Activated CD4-positive, alpha-beta T cell treated with anti-CD3 and anti-CD28 coated beads, Interleukin-2, amount 10 ng/mL, durations not matched to agents 7 days and 5 days (primary cell): ENCODE results near the gene NUDC. TPM values are rescaled to one million over a fixed set of nuclear protein-coding genes. Genes with fewer than 3 reads are reported as not detected.
"Not testable (repeated sequence)": the region's sequence is repeated elsewhere in the genome, so short reads cannot be mapped to it uniquely, and the experiment has no call there.

Experiments used
- CTCF ChIA-PET: fragments of 350-600 bp; sonication (Branson Sonifier 250); formaldehyde crosslinking; loops from one replicate; lab custom pipeline; 2021; ENCODE audit warnings: antibody characterized with exemption; lab: Charles Lee
- POLR2A ChIA-PET: fragments of 350-600 bp; sonication (Branson Sonifier 250); formaldehyde crosslinking; loops from one replicate; lab custom pipeline; 2021; ENCODE audit warnings: antibody characterized with exemption; lab: Charles Lee
- DNase-seq: peaks from one replicate; pipeline ENCODE4 v3.0.0-alpha.2; 2020
- H3K27ac Mint-ChIP-seq: one replicate; pipeline ENCODE4 v1.8.0; 2021; ENCODE audit warnings: mild to moderate bottlenecking, moderate library complexity, mixed read lengths
- H3K27me3 Mint-ChIP-seq: one replicate; pipeline ENCODE4 v1.8.0; 2021; ENCODE audit warnings: mixed read lengths
- H3K36me3 Mint-ChIP-seq: one replicate; pipeline ENCODE4 v1.8.0; 2021; ENCODE audit warnings: low read depth, mixed read lengths
- H3K4me1 Mint-ChIP-seq: one replicate; pipeline ENCODE4 v1.8.0; 2021; ENCODE audit warnings: mixed read lengths
- H3K4me3 Mint-ChIP-seq: one replicate; pipeline ENCODE4 v1.8.0; 2021; ENCODE audit warnings: mild to moderate bottlenecking, moderate library complexity, mixed read lengths
- H3K9me3 Mint-ChIP-seq: one replicate; pipeline ENCODE4 v1.8.0; 2021; ENCODE audit warnings: mixed read lengths
- total RNA-seq, 2 experiments: library from RNA; stranded (reverse); gene quantifications; one replicate each; pipeline ENCODE4 v1.2.3, GENCODE V29; 2021

Gene NUDC
- total RNA-seq, result 10 to 100 TPM; 56.2 to 64.5 TPM

GRCh38 chr1:26921540-26922430, at the start of gene NUDC:
Gene NUDC (plus strand): TSS chr1:26921743. CDS start chr1:26921849, 106 bp downstream.
- no peaks in the 10 kb centered on the region for H3K27me3 Mint-ChIP-seq
- H3K9me3 Mint-ChIP-seq, result no peaks in the 10 kb centered on the region
- H3K36me3 Mint-ChIP-seq, result peaks cover 13% of the 10 kb centered on the region
- H3K4me1 Mint-ChIP-seq, result peaks cover 38% of the 10 kb centered on the region
- ChIA-PET CTCF (interaction anchor here (0.5 to 1.2 kb wide), 3 partner anchors 19 to 233 kb away, joined by 3 to 4 read pairs (median 4); partner anchors contain the start of gene SLC9A1), POLR2A (no interaction called here)
- peak within 1 kb of the TSS; percentile 93 for H3K4me3 Mint-ChIP-seq
- H3K27ac Mint-ChIP-seq, result peak within 1 kb of the TSS; percentile 93
- peak; percentile 98 for DNase-seq

GRCh38 chr1:26873097-26873496, 48.4 kb upstream of the NUDC start:
- H3K27ac Mint-ChIP-seq, result peak overlapping the region; percentile 62
- H3K9me3 Mint-ChIP-seq, H3K4me1 Mint-ChIP-seq, DNase-seq, H3K36me3 Mint-ChIP-seq, POLR2A ChIA-PET, H3K4me3 Mint-ChIP-seq, H3K27me3 Mint-ChIP-seq: not testable (repeated sequence)
- CTCF ChIA-PET, result interaction anchor here (0.6 to 1.2 kb wide), 5 partner anchors 15 to 1397 kb away, joined by 3 to 5 read pairs (median 3); no protein-coding TSS in a partner anchor

DNA sequence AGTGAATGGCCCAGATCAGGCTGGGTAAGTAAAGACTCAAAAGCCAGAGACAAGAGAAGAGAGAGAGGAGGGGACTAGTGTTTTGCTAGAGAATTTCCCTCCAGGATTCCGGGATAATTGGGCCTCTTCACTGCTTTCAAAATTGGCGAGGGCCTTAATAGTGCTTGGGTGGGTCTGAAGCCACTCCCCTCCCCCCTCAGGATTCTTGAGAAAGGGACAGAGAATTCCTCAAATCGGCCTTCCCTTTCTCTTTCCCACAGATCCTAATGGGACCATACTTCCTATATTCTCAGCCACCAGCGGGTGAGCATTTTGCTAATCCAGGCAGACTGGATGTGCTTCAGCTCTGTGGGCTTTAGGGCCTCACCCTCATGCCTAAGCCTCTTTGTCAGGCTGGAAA, 46.6 kb upstream of the NUDC start:
- H3K36me3 Mint-ChIP-seq, result peaks cover 9% of the 10 kb centered on the region
- CTCF ChIA-PET, result interaction anchor here (1.4 kb wide), 1 partner anchor 20 kb away, joined by 4 read pairs; no protein-coding TSS in a partner anchor
- H3K27me3 Mint-ChIP-seq, result no peaks in the 10 kb centered on the region
- no peaks in the 10 kb centered on the region for H3K4me1 Mint-ChIP-seq
- no peaks in the 10 kb centered on the region for H3K9me3 Mint-ChIP-seq
- no peak overlapping the region for H3K4me3 Mint-ChIP-seq
- H3K27ac Mint-ChIP-seq, result no peak overlapping the region
- no peak for DNase-seq
- POLR2A ChIA-PET, result interaction anchor here (0.8 kb wide), 1 partner anchor 15 kb away, joined by 5 read pairs; the partner anchor contains the start of gene GPN2

GRCh38 chr1:26877326-26877725, 44.2 kb upstream of the NUDC start:
- Mint-ChIP-seq H3K9me3 (no peaks in the 10 kb centered on the region), H3K27me3 (no peaks in the 10 kb centered on the region), H3K36me3 (peaks cover 16% of the 10 kb centered on the region), H3K4me1 (no peaks in the 10 kb centered on the region), H3K4me3 (no peak overlapping the region), H3K27ac (no peak overlapping the region)
- no peak for DNase-seq
- ChIA-PET CTCF (interaction anchor here (2.1 to 2.5 kb wide), 2 partner anchors 9 to 10 kb away, joined by 10 read pairs; no protein-coding TSS in a partner anchor), POLR2A (no interaction called here)

GRCh38 chr1:26879793-26880192, 41.8 kb upstream of the NUDC start:
- Mint-ChIP-seq H3K9me3 (no peaks in the 10 kb centered on the region), H3K27me3 (no peaks in the 10 kb centered on the region), H3K4me1 (peaks cover 5% of the 10 kb centered on the region), H3K36me3 (peaks cover 35% of the 10 kb centered on the region), H3K27ac (no peak overlapping the region), H3K4me3 (no peak overlapping the region)
- ChIA-PET POLR2A (interaction anchor here (0.6 kb wide), 1 partner anchor 21 kb away, joined by 3 read pairs; the partner anchor contains the start of gene GPATCH3), CTCF (no interaction called here)
- DNase-seq, result no peak

- H3K36me3 Mint-ChIP-seq, result peaks cover 45% of the 10 kb centered on the region
Measured at GRCh38 chr1:26881611-26882010, 39.9 kb upstream of the NUDC start.

GRCh38 chr1:26882696-26883463, 38.7 kb upstream of the NUDC start:
- peaks cover 9% of the 10 kb centered on the region for H3K4me1 Mint-ChIP-seq
- H3K9me3 Mint-ChIP-seq, result no peaks in the 10 kb centered on the region
- POLR2A ChIA-PET, result no interaction called here
- peaks cover 49% of the 10 kb centered on the region for H3K36me3 Mint-ChIP-seq
- H3K27me3 Mint-ChIP-seq, result no peaks in the 10 kb centered on the region
- CTCF ChIA-PET, result interaction anchor here (1.5 to 1.7 kb wide), 2 partner anchors 12 to 50 kb away, joined by 5 read pairs; no protein-coding TSS in a partner anchor
- no peak for DNase-seq
- H3K4me3 Mint-ChIP-seq, result no peak overlapping the region
- H3K27ac Mint-ChIP-seq, result no peak overlapping the region

More at GRCh38 chr1:26881611-26882010, 39.9 kb upstream of the NUDC start:
- H3K9me3 Mint-ChIP-seq, H3K4me3 Mint-ChIP-seq, DNase-seq, H3K4me1 Mint-ChIP-seq, H3K27me3 Mint-ChIP-seq, POLR2A ChIA-PET: not testable (repeated sequence)
- CTCF ChIA-PET, result interaction anchor here (1.1 to 1.9 kb wide), 6 partner anchors 9 to 92 kb away, joined by 3 to 6 read pairs (median 4); partner anchors contain the start of gene GPN2
- H3K27ac Mint-ChIP-seq, result peak overlapping the region; percentile 50

DNA sequence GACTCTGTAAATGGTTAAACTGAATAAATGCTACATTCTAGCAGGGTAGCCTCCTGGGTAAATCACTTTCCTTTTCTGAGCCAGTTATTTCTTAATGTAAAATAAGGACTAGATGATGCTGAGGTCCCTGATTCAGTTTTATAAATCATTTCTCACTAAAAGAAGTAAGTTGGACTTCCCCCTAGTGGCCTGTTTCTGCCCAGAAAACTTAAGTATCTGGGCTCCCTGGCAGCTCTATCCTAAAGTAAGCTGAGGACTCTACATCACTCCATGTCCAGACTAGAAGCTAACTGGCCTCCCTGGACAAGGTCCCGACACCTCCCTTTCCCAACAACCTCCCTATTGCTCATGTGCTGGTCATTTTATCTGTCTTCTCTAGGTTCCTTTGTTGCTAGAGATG, 34.4 kb upstream of the NUDC start:
- DNase-seq, result peak; percentile 27
- Mint-ChIP-seq H3K27me3 (no peaks in the 10 kb centered on the region), H3K27ac (no peak overlapping the region), H3K4me3 (peak overlapping the region; percentile 2), H3K9me3 (no peaks in the 10 kb centered on the region), H3K36me3 (peaks cover 61% of the 10 kb centered on the region), H3K4me1 (peaks cover 36% of the 10 kb centered on the region)
- ChIA-PET POLR2A (interaction anchor here (0.6 to 0.7 kb wide), 3 partner anchors 55 to 375 kb away, joined by 5 read pairs; no protein-coding TSS in a partner anchor), CTCF (interaction anchor here (0.6 to 2.3 kb wide), 16 partner anchors 9 to 844 kb away, joined by 3 to 10 read pairs (median 4); partner anchors contain the start of gene GPATCH3)

DNA sequence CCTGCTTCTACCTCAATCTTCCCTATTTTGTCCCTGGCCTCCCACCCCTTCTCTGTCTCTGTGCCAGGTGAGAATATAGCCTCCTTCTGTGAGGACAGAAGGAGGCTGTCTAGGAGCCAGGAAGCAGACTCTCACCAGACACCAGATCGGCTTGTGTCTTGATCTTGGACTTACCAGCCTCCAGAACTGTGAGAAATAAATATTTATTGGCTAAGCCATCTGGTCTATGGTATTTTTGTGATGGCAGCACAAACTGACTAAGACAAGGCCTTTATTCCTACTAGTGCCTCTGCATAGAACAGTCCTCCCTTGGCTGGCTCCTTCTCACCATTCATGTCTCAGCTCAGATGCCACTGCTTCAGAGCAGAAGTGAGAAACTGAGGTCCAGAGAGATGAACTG, 33.3 kb upstream of the NUDC start:
- Mint-ChIP-seq H3K27me3 (no peaks in the 10 kb centered on the region), H3K9me3 (no peaks in the 10 kb centered on the region), H3K4me3 (peak overlapping the region; percentile 94), H3K4me1 (peaks cover 31% of the 10 kb centered on the region), H3K36me3 (peaks cover 62% of the 10 kb centered on the region), H3K27ac (peak overlapping the region; percentile 34)
- no peak for DNase-seq
- POLR2A ChIA-PET, result interaction anchor here (0.6 to 0.7 kb wide), 2 partner anchors 10 to 23 kb away, joined by 3 to 5 read pairs; no protein-coding TSS in a partner anchor
- CTCF ChIA-PET, result interaction anchor here (0.6 to 2.3 kb wide), 10 partner anchors 10 to 286 kb away, joined by 3 to 10 read pairs (median 4); partner anchors contain the start of genes GPATCH3 and PIGV

DNA sequence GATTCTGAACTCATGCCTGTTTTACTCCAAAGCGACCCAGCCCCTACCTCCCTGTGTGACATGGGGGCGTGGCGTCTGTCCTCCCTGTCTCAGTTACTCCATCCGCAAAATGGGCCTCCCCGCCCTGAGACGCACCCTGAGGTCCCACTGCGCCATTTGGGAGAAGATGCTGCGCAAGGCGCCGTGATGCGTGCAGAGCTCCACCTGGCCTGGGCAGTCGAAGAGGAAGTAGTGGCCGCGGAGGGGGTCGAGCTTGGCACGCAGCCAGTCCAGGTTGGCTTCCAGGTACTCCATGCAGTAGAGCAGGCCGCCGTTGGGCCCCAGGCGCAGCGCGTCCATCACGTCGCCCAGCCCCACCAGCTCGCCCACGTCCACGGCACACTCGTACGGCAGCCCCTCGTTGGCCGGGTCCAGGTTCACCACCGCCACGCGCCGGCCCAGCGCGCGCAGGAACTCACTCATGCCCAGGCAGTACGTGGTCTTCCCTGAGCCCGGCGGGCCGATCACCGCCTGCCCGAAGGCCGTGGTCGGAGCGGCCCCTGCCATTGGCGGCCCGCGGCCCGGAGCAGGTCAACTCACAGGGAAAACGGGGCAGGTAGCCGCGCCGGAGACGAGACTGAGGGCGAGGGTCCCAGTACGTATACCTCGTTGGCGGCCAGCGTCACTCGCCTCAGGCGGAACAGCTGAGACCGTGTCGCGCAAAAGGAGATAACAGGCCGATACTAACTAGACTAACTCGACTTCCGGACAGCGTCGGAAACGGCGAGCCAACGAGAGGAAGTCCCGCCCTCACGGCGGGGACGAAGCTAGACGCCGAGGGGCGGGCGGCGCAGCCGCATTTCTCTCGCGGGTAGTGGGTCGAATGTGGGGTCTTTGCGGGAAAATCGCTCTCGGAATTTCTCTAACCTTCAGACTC, 31.7 kb upstream of the NUDC start, which contains the start of gene GPN2:
GPN2 (minus strand) TSS at position 733 of the 916 bp plus-strand sequence; CDS start at position 546, 187 bp downstream.
- Mint-ChIP-seq H3K36me3 (peaks cover 60% of the 10 kb centered on the region), H3K4me1 (peaks cover 34% of the 10 kb centered on the region), H3K4me3 (peak within 1 kb of the TSS; percentile 94), H3K27me3 (no peaks in the 10 kb centered on the region), H3K9me3 (no peaks in the 10 kb centered on the region), H3K27ac (peak within 1 kb of the TSS; percentile 95)
- ChIA-PET CTCF (interaction anchor here (0.7 to 1.6 kb wide), 13 partner anchors 9 to 288 kb away, joined by 3 to 11 read pairs (median 3); partner anchors contain the start of gene GPATCH3), POLR2A (interaction anchor here (0.6 to 1.4 kb wide), 4 partner anchors 11 to 25 kb away, joined by 3 to 5 read pairs (median 5); partner anchors contain the start of gene GPATCH3)
- DNase-seq, result peak; percentile 85

- Mint-ChIP-seq H3K27me3 (no peaks in the 10 kb centered on the region), H3K4me1 (peaks cover 34% of the 10 kb centered on the region), H3K9me3 (no peaks in the 10 kb centered on the region), H3K36me3 (peaks cover 54% of the 10 kb centered on the region), H3K27ac (peak overlapping the region; percentile 95), H3K4me3 (peak overlapping the region; percentile 94)
- ChIA-PET POLR2A (interaction anchor here (0.6 to 1.4 kb wide), 4 partner anchors 10 to 25 kb away, joined by 3 to 5 read pairs (median 5); partner anchors contain the start of gene GPATCH3), CTCF (interaction anchor here (0.7 to 1.6 kb wide), 10 partner anchors 9 to 102 kb away, joined by 3 to 11 read pairs (median 3); partner anchors contain the start of gene GPATCH3)
- DNase-seq, result no peak
Measured at GRCh38 chr1:26890467-26890796, 31.1 kb upstream of the NUDC start.
